OCI-LY7 (cell line): ENCODE data around the gene MMRN1.

Source experiments
- EZH2phosphoT487 ChIP-seq: fragments of 200-600 bp; sonication (generic); IDR thresholded peaks from 2 replicates; pipeline ENCODE4 v1.6.1; 2018; ENCODE audit warnings: low read depth, borderline replicate concordance, mild to moderate bottlenecking, mixed run types, antibody characterized with exemption, low read length, moderate library complexity, mixed read lengths
- TF ChIP-seq, protein P1 (sequence below): fragments of 200-600 bp; sonication (generic); conservative IDR thresholded peaks from 2 replicates; pipeline ENCODE4 v1.5.1; 2014; ENCODE audit warnings: mild to moderate bottlenecking, antibody characterized with exemption, low read length, moderate library complexity, mixed read lengths

DNA sequence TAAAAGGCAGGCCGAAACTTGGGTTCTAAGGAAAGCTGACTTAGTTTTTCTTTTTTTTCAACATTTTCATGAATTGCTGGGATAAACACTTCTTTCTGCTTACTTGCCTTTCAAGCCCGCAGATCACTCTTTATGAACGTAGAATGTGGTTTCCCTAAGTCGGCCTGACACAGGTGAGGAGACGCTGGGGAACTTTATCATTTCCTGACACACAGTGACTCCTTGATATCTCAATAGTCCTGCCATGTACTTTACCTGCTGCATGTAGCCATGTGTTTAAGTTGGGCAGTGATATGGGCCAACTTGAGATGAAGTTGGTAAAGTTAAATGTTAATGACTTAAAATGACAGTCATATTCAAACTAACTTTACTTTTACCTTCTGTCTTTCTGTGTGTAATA is 31.1 kb upstream of the MMRN1 start:
- TF ChIP-seq, protein P1, sequence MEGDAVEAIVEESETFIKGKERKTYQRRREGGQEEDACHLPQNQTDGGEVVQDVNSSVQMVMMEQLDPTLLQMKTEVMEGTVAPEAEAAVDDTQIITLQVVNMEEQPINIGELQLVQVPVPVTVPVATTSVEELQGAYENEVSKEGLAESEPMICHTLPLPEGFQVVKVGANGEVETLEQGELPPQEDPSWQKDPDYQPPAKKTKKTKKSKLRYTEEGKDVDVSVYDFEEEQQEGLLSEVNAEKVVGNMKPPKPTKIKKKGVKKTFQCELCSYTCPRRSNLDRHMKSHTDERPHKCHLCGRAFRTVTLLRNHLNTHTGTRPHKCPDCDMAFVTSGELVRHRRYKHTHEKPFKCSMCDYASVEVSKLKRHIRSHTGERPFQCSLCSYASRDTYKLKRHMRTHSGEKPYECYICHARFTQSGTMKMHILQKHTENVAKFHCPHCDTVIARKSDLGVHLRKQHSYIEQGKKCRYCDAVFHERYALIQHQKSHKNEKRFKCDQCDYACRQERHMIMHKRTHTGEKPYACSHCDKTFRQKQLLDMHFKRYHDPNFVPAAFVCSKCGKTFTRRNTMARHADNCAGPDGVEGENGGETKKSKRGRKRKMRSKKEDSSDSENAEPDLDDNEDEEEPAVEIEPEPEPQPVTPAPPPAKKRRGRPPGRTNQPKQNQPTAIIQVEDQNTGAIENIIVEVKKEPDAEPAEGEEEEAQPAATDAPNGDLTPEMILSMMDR = no peak
- no peak for TF ChIP-seq EZH2phosphoT487
